GM10266 (cell line): ENCODE data around the gene ARL6IP1.

Source experiments
- DNase-seq: peaks from one replicate; pipeline ENCODE4 v3.0.0; 2012; ENCODE audit errors: extremely low spot score
- TF ChIP-seq, protein P1 (sequence below): IDR thresholded peaks from 2 replicates; pipeline ENCODE4 v1.5.1; 2012; ENCODE audit warnings: mild to moderate bottlenecking, low read depth; ENCODE audit not compliant: control insufficient read depth, insufficient read depth; ENCODE audit errors: missing control alignments

The ARL6IP1 gene

DNA sequence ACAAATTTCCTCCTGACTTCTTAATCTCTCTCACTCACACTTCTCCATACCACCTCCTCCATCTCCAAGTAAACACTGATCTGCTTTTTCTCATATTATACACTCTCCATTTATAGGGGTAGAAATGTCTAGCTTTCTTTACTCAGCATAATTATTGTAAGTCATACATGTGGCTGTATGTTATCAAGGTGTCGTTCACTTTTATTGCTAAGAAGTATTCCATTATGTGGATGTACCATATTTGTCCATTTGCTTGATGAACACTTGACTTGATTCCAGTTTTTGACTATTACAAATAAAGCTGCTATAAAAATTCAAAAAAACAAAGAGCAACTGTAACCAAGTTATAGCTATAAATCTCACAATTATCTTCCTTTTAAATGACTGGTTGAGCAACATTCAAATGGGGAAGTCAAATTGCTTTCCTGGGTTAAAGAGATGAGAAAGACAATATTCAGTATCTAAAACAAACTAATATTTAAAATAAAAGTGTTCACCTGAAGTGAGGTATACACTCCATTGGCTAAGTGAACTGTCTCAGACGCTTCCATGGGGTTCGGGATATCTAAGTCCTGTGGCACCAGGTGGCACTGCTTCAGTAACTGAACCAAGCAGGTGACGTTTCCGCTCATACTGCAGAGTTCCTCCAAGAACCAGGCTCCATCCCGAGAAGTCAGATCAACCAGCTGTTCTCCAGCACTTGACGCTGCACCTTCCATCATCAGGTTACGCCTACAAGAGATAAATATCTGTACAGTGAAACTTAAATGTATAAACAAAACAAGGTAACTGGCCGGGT, 32.6 kb upstream of the ARL6IP1 start:
- DNase-seq: no peak
- TF ChIP-seq, protein P1, sequence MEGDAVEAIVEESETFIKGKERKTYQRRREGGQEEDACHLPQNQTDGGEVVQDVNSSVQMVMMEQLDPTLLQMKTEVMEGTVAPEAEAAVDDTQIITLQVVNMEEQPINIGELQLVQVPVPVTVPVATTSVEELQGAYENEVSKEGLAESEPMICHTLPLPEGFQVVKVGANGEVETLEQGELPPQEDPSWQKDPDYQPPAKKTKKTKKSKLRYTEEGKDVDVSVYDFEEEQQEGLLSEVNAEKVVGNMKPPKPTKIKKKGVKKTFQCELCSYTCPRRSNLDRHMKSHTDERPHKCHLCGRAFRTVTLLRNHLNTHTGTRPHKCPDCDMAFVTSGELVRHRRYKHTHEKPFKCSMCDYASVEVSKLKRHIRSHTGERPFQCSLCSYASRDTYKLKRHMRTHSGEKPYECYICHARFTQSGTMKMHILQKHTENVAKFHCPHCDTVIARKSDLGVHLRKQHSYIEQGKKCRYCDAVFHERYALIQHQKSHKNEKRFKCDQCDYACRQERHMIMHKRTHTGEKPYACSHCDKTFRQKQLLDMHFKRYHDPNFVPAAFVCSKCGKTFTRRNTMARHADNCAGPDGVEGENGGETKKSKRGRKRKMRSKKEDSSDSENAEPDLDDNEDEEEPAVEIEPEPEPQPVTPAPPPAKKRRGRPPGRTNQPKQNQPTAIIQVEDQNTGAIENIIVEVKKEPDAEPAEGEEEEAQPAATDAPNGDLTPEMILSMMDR: no peak

DNA sequence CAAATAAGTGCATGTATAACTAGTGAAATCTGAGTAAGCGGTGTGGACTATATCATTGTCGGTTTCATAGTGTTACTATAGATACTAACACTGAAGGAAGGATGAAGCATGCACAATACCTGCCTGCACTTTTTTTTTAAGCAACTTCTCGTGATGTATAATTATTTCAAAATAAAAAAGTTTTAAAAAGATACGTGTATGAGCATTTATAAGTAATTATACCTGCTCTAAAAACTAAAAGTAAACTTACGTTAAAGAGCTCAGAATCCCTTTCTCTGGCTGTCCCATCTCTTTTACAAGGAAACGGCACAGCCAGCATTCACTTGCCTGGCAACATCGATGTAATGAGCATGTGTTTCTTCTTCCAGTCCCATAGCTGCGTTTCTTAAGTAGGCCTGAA, 31.3 kb upstream of the ARL6IP1 start:
- no peak for DNase-seq
- TF ChIP-seq, protein P1: no peak

DNA sequence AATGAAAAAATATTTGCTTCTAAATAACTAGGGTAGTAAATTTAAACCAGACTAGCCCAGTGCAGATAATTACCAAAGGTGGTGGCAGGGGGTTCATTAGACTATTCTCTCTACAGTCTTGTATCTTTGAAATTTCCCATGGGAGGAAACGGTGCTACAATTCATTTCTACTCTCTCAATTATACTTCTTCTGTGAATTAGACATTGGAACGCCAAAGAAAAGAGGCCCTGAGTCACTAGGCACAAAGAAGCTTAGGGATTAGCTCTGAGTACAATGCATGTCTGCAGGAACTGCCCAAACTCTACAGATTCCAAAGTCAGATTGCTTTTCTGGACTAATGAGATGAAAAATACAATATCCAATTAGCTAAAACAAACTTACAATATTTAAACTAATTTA, 30.7 kb upstream of the ARL6IP1 start:
- TF ChIP-seq, protein P1: no peak
- DNase-seq: no peak

DNA sequence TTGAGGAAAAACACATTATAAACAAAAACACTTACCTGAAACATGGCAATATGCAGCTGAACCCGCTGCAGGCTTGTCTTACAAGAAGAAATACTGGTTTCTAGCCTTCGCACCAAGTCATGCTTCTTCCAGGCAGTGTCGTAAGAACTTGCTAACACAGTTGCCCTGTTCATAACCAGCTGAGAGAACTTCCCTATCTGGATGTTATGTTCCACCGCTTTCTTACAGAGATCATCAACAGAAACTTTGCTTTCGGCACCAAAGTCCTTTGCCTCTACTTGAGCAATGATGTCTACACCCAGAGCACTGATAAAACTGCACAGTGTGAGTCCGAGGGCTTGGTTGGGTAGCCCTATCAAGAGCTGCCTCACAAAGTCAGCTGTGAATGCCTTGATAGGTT, 27.9 kb upstream of the ARL6IP1 start:
- DNase-seq: no peak
- TF ChIP-seq, protein P1: no peak

DNA sequence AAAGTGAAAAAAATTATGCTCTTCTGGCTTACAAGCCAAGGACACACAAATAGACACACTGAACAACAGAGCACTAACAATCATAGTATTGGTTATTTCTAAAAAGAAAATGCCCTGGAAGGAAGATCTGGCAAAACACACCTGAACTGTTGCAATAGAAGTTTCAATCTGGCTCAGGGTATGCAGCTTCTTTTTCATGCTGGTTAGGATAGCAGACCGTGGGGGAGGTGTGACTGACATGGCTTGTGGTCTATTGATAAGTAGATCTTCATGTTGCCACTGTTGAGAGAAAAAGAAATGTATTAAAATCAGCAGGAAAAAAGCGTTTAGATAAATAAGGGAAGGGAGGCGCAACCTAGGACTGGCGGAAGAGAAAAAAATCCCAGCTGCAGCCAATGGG, 26.5 kb upstream of the ARL6IP1 start:
- TF ChIP-seq, protein P1: no peak
- DNase-seq: no peak

DNA sequence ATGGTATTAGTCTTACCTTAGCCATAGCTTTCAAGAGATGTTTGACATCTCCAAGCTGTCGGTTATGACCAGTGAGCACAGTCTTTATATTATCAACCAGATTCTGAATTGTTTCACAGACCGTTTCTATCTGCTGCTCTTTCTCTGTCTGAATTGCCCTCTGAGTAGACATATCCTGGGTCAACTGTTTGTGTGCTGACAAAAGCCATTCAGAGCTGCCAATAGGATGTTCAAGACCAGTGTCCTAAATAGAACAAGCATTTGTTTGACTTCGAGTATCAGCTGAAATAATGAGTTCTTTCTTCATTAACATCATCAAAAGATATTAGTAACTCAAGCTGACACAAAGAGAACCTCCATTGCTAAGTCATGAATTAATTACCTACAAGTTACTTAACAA, 14.9 kb upstream of the ARL6IP1 start:
- TF ChIP-seq, protein P1: no peak
- DNase-seq: no peak

DNA sequence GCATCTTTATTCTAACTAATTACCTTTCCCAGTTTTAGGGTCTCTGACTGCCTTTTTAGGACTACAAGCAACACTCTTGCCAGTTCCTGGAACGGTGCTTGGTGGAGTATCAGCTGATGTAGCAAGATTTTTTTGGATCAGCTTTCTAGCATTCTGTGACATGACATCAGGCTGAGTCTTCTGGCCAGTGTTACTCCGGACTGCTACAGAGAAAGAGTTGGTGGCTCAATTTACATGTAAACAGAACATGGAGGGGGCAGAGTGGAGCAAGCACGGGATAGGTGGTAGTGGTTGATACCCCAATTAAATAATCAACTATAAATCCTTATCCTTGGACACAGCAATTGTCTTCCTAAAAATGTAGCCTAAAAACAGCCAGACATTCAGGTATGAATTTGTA, 10.6 kb upstream of the ARL6IP1 start:
- DNase-seq: no peak
- TF ChIP-seq, protein P1: no peak
